Measurements from ENCODE around the gene CYSTM1.

GRCh38 chr5:140207250-140207964, 32.4 kb downstream of the CYSTM1 start:
- TF ChIP-seq CTCF (IDR thresholded peaks at IDR 0.05; ENCODE audit: control extremely low read depth in 1 of 3, insufficient read depth in 1 of 3, low read depth in 1 of 3, low read length in 3 of 3) = no peak
- TF ChIP-seq POLR2A (IDR thresholded peaks at IDR 0.05; ENCODE audit: control extremely low read depth in 1 of 2, low read depth in 2 of 2, low read length in 2 of 2) = no peak
- TF ChIP-seq USF2 (IDR thresholded peaks at IDR 0.05; ENCODE audit: low read length) = no peak
- TF ChIP-seq EZH2 (IDR thresholded peaks at IDR 0.05; ENCODE audit: low read depth, low read length, severe bottlenecking) = no peak
- no peak for TF ChIP-seq POLR2AphosphoS5 (IDR thresholded peaks at IDR 0.05; ENCODE audit: low read depth, low read length)
- TF ChIP-seq SIX5 (IDR thresholded peaks at IDR 0.05; ENCODE audit: low read depth, low read length) = no peak
- TF ChIP-seq JUND (IDR thresholded peaks at IDR 0.05; ENCODE audit: low read length) = no peak
- TF ChIP-seq HDAC6 (IDR thresholded peaks at IDR 0.05; ENCODE audit: low read depth, low read length) = no peak
- TF ChIP-seq MAFK (IDR thresholded peaks at IDR 0.05; ENCODE audit: low read depth, low read length) = no peak
- no peak for TF ChIP-seq CBX5 (IDR thresholded peaks at IDR 0.05; ENCODE audit: low read depth, low read length)
- no peak for TF ChIP-seq E2F6 (IDR thresholded peaks at IDR 0.05)
- no peak for TF ChIP-seq FOSL1 (IDR thresholded peaks at IDR 0.05; ENCODE audit: insufficient read depth, low read depth, low read length)
- TF ChIP-seq SUZ12 (IDR thresholded peaks at IDR 0.05; ENCODE audit: low read length) = no peak
- no peak for TF ChIP-seq BRCA1 (IDR thresholded peaks at IDR 0.05; ENCODE audit: low read depth, low read length)

Measured in H1 (cell line).